Mesangial cell (primary cell): Measurements from ENCODE around the gene RPL7L1. TPM values are rescaled to one million over a fixed set of nuclear protein-coding genes. Genes with fewer than 3 reads are reported as not detected.

Experiments used
- total RNA-seq: library from RNA; depleted of rRNA; stranded (reverse); fragments of >200 nt; gene quantifications from 2 replicates; pipeline ENCODE4 v1.2.3, GENCODE V29; 2015

RPL7L1 gene
- 51.2 and 105 TPM in 2 replicates for total RNA-seq

GRCh38 chr6:42879372-42880239 is at the start of gene RPL7L1:
Gene RPL7L1 (plus strand): TSS chr6:42879616. CDS start chr6:42879911, 295 bp downstream.

GRCh38 chr6:42915732-42916131 is 36.3 kb downstream of the RPL7L1 start, which contains the start of gene PTCRA:
Gene PTCRA (plus strand): TSS chr6:42916053. CDS start chr6:42916070, 17 bp downstream.

GRCh38 chr6:42928986-42929820 is 49.8 kb downstream of the RPL7L1 start, which contains the start of gene CNPY3:
Gene CNPY3 (plus strand): TSS chr6:42929480. CDS start chr6:42929571, 91 bp downstream.

Other genes with a start within 250 kb of the RPL7L1 start
- gene PRPH2, start 157.0 kb upstream of the RPL7L1 start, total RNA-seq, result 0.33 and 0.51 TPM in 2 replicates
- gene TBCC, start 133.5 kb upstream of the RPL7L1 start, total RNA-seq, result 30.8 and 34.2 TPM in 2 replicates
- gene BICRAL, start 97.6 kb upstream of the RPL7L1 start, total RNA-seq, result 3.3 and 6.7 TPM in 2 replicates
- not detected in 2 replicates for gene PTCRA, start 36.4 kb downstream of the RPL7L1 start, total RNA-seq
- 40.4 and 52.7 TPM in 2 replicates for gene CNPY3, start 49.9 kb downstream of the RPL7L1 start, total RNA-seq
- not detected in 2 replicates for gene GNMT, start 81.1 kb downstream of the RPL7L1 start, total RNA-seq
- gene PEX6, start 99.6 kb downstream of the RPL7L1 start, total RNA-seq, result 17.1 and 40.4 TPM in 2 replicates
- gene PPP2R5D, start 105.0 kb downstream of the RPL7L1 start, total RNA-seq, result 47.9 and 64.5 TPM in 2 replicates
- 41.8 and 70.6 TPM in 2 replicates for gene MEA1, start 134.3 kb downstream of the RPL7L1 start, total RNA-seq
- gene KLHDC3, start 134.6 kb downstream of the RPL7L1 start, total RNA-seq, result 90.0 and 96.8 TPM in 2 replicates
- gene RRP36, start 142.0 kb downstream of the RPL7L1 start, total RNA-seq, result 46.6 and 114 TPM in 2 replicates
- gene CUL7, start 174.2 kb downstream of the RPL7L1 start, total RNA-seq, result 22.3 and 55.4 TPM in 2 replicates
- 35.0 and 40.7 TPM in 2 replicates for gene MRPL2, start 179.8 kb downstream of the RPL7L1 start, total RNA-seq
- gene KLC4, start 180.0 kb downstream of the RPL7L1 start, total RNA-seq, result 10.4 and 24.6 TPM in 2 replicates
- 132 and 236 TPM in 2 replicates for gene PTK7, start 196.7 kb downstream of the RPL7L1 start, total RNA-seq